ENCODE results near the gene FRMD4A.
"Not testable (repeated sequence)": the region's sequence is repeated elsewhere in the genome, so short reads cannot be mapped to it uniquely, and the experiment has no call there.

Gene FRMD4A

GRCh38 chr10:13717936-13718772 is 612.6 kb downstream of the FRMD4A start:
- FAIRE-seq (peak; percentile 84), DNase-seq (ENCODE audit: insufficient read length, low spot score) (no peak)

GRCh38 chr10:13717571-13717935 is 613.2 kb downstream of the FRMD4A start:
- no peak for DNase-seq (ENCODE audit: insufficient read length, low spot score)
- FAIRE-seq = no peak

GRCh38 chr10:13716081-13717071 is 614.3 kb downstream of the FRMD4A start:
- no peak for DNase-seq (ENCODE audit: insufficient read length, low spot score)
- no peak for FAIRE-seq

DNA sequence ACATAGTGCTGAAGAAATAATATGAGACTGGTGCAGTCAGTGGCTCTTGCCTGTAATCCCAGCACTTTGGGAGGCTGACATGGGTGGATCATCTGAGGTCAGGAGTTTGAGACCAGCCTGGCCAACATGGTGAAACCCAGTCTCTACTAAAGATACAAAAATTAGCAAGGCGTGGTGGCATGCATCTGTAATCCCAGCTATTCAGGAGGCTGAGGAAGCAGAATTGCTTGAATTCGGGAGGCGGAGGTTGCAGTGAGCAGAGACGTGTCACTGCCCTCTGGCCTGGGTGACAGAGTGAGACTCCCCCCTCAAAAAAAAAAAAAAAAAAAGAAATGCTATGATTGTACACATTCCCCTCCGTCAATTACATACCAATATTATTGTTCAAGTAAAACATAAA is 615.1 kb downstream of the FRMD4A start:
- DNase-seq (ENCODE audit: insufficient read length, low spot score); FAIRE-seq: not testable (repeated sequence)

DNA sequence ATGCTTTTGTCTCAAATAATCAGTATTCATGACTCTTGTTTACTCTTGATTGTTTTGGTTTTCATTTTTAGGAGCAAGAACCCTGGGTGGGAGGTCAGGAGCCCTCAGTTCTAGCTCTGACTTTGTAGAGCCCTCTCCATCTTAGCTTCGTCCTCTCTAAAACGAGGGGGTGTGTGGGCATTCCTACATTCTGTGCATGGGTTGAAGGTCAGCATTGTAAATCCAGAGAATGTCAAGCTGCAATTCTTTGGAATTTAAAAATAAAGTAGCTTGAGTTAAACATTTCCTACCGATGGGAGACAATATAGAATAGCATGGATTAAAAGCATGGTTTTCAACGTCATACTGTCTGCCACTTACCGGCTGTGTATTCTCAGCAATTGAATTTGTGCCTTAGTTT is 615.6 kb downstream of the FRMD4A start:
- FAIRE-seq = no peak
- no peak for DNase-seq (ENCODE audit: insufficient read length, low spot score)

GRCh38 chr10:13712837-13713581 is 617.7 kb downstream of the FRMD4A start:
- FAIRE-seq (peak; percentile 97), DNase-seq (ENCODE audit: insufficient read length, low spot score) (peak; percentile 38)

- DNase-seq (ENCODE audit: insufficient read length, low spot score) (no peak), FAIRE-seq (no peak)
These were observed 618.3 kb downstream of the FRMD4A start for GRCh38 chr10:13712476-13712836.

DNA sequence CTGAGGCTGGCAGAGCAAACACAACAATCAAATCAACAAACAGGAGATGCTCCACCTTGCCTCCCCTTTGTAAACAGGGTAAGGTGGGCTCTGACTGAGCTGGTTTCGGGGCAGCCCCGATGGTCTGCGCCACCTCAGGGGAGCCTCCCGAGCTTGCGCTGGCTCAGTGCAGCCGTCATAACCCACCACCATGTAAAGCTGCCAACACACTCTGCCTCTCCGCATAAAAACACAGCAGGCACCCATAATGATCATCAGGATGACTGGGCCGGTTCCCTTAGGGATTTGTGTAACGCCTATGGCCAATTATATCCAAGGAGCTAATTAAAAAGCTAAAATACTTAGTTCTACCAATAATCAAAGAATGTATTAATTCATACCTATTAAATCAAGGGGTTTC is 619.4 kb downstream of the FRMD4A start:
- DNase-seq (ENCODE audit: insufficient read length, low spot score) = no peak
- no peak for FAIRE-seq

DNA sequence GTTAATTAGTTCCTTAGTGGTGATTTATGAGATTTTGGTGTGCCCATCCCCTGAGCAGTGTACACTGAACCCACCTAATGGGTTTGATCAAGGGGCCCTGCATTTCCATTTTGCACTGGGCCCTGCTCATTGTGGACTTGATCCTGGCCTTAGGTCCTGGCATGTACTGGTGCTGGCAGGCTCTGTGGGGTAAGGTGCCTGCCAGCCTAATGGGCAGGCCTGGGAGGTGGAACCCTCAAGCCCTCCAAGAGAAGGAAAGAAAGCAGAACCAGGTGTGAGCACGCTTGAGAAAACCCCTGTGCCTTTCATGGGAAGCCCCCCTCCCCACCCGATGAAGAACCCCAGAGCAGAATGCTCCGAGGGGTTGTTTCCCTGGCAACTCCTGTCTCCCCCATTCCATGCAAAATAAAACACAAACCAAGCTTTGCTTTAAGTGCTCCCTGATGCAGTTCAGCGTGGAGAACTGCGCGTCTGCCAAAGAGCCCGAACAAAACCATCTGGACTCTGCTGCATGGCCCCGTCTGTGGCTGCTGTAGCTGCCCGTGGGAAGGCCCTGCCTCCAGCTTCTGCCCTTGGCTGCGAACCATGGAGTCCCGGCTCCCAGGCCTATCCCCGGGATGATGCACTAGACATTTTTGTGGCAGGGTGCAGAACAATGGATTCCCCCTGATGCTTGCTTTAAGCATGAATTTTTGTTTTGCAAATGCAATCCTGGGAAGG is 620.6 kb downstream of the FRMD4A start:
- no peak for DNase-seq (ENCODE audit: insufficient read length, low spot score)
- FAIRE-seq = no peak

DNA sequence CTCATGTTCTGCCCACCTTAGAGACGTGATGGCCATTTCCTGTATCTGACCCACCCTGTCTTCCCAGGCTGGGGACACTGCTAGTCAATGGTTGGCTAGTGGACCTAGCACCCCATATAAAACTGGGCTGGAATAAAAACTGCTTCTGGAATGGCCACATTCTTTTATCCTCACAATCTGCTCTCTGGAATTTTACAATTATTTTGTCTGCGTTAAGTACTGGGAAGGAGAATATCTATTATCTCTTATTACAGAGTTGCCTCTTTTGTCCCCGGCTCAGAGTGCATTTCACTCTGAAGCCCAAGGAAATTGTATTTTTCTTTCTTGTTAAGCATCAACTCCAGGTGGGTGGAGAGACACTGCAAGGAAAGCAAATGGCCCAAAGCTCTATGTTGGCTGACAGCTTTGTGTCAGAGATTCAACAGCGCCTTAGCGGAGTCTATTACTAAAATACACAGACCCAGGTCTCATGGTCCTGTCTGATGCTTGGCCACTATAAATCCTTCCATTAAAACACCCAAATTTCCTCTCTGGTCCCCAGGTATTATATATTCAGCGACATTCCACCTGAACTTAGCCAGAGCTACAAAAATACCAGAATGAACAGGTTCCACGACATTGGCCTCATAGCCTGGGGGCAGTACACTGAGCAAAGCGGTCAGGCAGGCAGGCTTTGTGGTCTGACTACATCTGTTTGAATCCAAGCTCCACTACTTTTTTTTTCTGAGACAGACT is 622.3 kb downstream of the FRMD4A start:
- DNase-seq (ENCODE audit: insufficient read length, low spot score) (no peak), FAIRE-seq (no peak)

GRCh38 chr10:13707156-13707881 is 623.4 kb downstream of the FRMD4A start:
- FAIRE-seq (peak; percentile 77), DNase-seq (ENCODE audit: insufficient read length, low spot score) (no peak)

GRCh38 chr10:13706604-13707003 is 624.1 kb downstream of the FRMD4A start:
- FAIRE-seq = peak; percentile 63
- no peak for DNase-seq (ENCODE audit: insufficient read length, low spot score)

GRCh38 chr10:13706175-13706574 is 624.5 kb downstream of the FRMD4A start:
- DNase-seq (ENCODE audit: insufficient read length, low spot score) (no peak), FAIRE-seq (no peak)

- DNase-seq (ENCODE audit: insufficient read length, low spot score) = no peak
- no peak for FAIRE-seq
These were observed 625.1 kb downstream of the FRMD4A start for GRCh38 chr10:13705526-13706174.

- FAIRE-seq (no peak), DNase-seq (ENCODE audit: insufficient read length, low spot score) (no peak)
These were observed 625.8 kb downstream of the FRMD4A start for GRCh38 chr10:13704964-13705363.

DNA sequence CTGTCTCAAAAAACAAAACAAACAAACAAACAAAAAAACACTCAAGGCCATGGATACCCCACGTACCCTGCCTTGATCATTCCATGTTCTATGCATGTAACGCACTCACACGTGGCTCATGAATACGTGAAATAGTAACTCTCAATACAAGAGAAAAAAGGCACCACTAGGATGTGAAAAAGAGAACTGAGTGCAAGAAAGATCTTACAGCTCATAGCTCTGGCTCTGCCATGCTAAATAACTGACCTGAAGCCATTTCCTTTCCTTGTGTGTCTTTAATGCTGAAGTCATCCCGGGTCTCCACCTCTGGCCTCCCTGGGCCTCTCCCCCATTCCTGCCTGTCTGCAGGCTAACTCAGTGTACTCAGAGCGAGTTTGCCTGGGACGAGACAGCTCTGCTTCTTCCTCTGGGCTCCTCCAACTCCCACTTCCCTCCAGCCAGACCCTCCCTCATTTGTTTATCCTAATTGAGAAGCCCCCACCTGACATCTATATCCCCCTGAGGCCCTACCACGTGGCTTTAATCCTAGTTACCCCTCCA is 626.7 kb downstream of the FRMD4A start:
- FAIRE-seq = peak; percentile 14
- no peak for DNase-seq (ENCODE audit: insufficient read length, low spot score)

DNA sequence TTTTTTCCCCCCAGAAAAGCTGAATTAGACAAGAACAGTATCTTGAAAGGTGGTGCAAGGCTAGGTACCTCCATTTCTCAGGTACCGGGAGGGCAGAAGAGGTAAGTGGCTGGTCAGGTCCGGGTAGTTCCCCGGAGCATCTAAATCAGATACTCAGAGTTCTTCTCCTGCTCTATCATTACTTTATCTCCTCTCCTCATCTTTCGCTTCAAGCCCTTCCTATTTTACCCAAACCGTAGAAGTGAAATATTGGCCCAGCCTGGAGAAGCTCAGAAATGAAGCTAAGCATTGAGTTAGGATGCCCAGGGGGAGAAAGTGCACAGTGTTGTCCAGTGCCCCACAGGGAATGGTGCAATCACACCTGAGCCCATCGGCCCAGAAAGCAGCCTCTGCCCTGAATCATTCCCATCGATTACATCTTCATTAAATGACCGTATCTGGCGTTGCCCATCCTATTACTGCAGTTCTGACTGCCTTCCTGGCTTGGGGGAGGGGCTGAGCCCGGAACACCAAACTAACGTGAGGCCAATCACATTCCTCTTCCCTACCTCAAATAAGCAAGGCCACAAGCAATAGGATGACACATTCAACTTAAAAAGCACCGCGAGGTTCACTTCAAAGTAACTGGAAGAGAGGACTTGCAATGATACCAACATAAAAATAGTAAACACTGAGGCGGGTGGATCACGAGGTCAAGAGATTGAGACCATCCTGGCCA is 627.5 kb downstream of the FRMD4A start:
- FAIRE-seq = no peak
- DNase-seq (ENCODE audit: insufficient read length, low spot score) = no peak
